H1 (cell line): ENCODE data around the gene ADAM22. TPM values are rescaled to one million over a fixed set of nuclear protein-coding genes. Genes with fewer than 3 reads are reported as not detected.

Source experiments
- CTCF ChIA-PET: fragments of 300-600 bp; sonication (Branson Sonifier 250); formaldehyde crosslinking; loops from one replicate; lab custom pipeline; 2021; ENCODE audit not compliant: partially characterized antibody; lab: Charles Lee
- POLR2A ChIA-PET: fragments of 300-600 bp; sonication (Branson Sonifier 250); formaldehyde crosslinking; loops from one replicate; lab custom pipeline; 2021; ENCODE audit warnings: inconsistent platforms; ENCODE audit not compliant: partially characterized antibody; lab: Charles Lee
- DNase-seq, 2 experiments: peaks; one replicate each; pipeline versions ENCODE4 v3.0.0 to v3.0.0-alpha.2; 2010 to 2022; ENCODE audit warnings: low spot score in 2 of 2, low read depth in 1 of 2, mixed read lengths in 1 of 2
- FAIRE-seq: peaks from 2 replicates; lab custom pipeline; 2011; peaks lifted over from hg19 to GRCh38; lab: Jason Lieb, UNC
- H2AFZ ChIP-seq: 2 replicates; pipeline ENCODE4 v1.8.1; 2012; ENCODE audit warnings: low read length, inconsistent platforms
- H2AK5ac ChIP-seq: 2 replicates; pipeline ENCODE4 v1.6.1; 2013; ENCODE audit warnings: low read depth, low read length
- H2BK120ac ChIP-seq: replicated peaks from 2 replicates; pipeline ENCODE3; 2013; ENCODE audit warnings: low read depth, low read length, inconsistent platforms
- H2BK12ac ChIP-seq: 2 replicates; pipeline ENCODE4 v1.6.1; 2013; ENCODE audit warnings: low read depth, low read length
- H2BK15ac ChIP-seq: 2 replicates; pipeline ENCODE4 v1.6.1; 2013; ENCODE audit warnings: low read length
- H2BK20ac ChIP-seq: 2 replicates; pipeline ENCODE4 v1.6.1; 2013; ENCODE audit warnings: low read length
- H2BK5ac ChIP-seq: 2 replicates; pipeline ENCODE4 v1.6.1; 2013; ENCODE audit warnings: low read depth, low read length
- H3K14ac ChIP-seq: 2 replicates; pipeline ENCODE4 v1.6.1; 2013; ENCODE audit warnings: inconsistent platforms; ENCODE audit not compliant: insufficient read length
- H3K18ac ChIP-seq: 2 replicates; pipeline ENCODE4 v1.6.1; 2013; ENCODE audit warnings: low read length; ENCODE audit errors: extremely low read depth
- H3K23ac ChIP-seq: 2 replicates; pipeline ENCODE4 v1.6.1; 2013; ENCODE audit warnings: inconsistent platforms; ENCODE audit not compliant: insufficient read length
- H3K23me2 ChIP-seq: 2 replicates; pipeline ENCODE4 v1.6.1; 2013; ENCODE audit warnings: low read depth, low read length
- H3K27ac ChIP-seq: 2 replicates; pipeline ENCODE4 v1.6.1; 2011; ENCODE audit warnings: low read depth, low read length, inconsistent platforms
- H3K27me3 ChIP-seq, 4 experiments: replicated peaks in 1 of 4; 1 replicate in 1 of 4; 2 replicates in 3 of 4; pipeline versions ENCODE4 v1.6.1 to v1.8.1; 2011 to 2013; ENCODE audit warnings: low read length in 3 of 4, mild to moderate bottlenecking in 3 of 4, inconsistent platforms in 2 of 4, mixed read lengths in 2 of 4, moderate library complexity in 1 of 4; ENCODE audit not compliant: control insufficient read depth in 3 of 4, insufficient read depth in 3 of 4; ENCODE audit errors: extremely low read depth in 1 of 4
- H3K36me3 ChIP-seq, 4 experiments: 2 replicates each; pipeline versions ENCODE4 v1.6.1 to v1.8.1; 2011 to 2013; ENCODE audit warnings: mild to moderate bottlenecking in 4 of 4, low read length in 3 of 4, moderate library complexity in 2 of 4, control low read depth in 1 of 4, inconsistent platforms in 1 of 4; ENCODE audit not compliant: insufficient read depth in 4 of 4, control insufficient read depth in 2 of 4
- H3K4ac ChIP-seq: replicated peaks from 2 replicates; pipeline ENCODE3; 2013; ENCODE audit warnings: low read length, low read depth, mixed read lengths, inconsistent platforms; ENCODE audit not compliant: insufficient read length
- H3K4me1 ChIP-seq, 4 experiments: replicated peaks in 1 of 4; 1 replicate in 1 of 4; 2 replicates in 3 of 4; pipeline versions ENCODE4 v1.6.1 to v1.8.1; 2011 to 2013; ENCODE audit warnings: low read length in 3 of 4, inconsistent platforms in 2 of 4, mixed read lengths in 1 of 4; ENCODE audit not compliant: insufficient read depth in 4 of 4, control insufficient read depth in 3 of 4
- H3K4me2 ChIP-seq, 2 experiments: 2 replicates each; pipeline versions ENCODE4 v1.6.1 to v1.8.1; 2011 to 2013; ENCODE audit warnings: low read depth in 2 of 2, low read length in 2 of 2, control low read depth in 1 of 2, inconsistent platforms in 1 of 2, mild to moderate bottlenecking in 1 of 2; ENCODE audit not compliant: insufficient read depth in 1 of 2
- H3K4me3 ChIP-seq, 4 experiments: fragments of 200-600, 300-600 bp in 1 of 4; sonication (generic), shearing (Covaris generic), sonication (Bioruptor Twin) in 1 of 4; 2 replicates each; pipeline versions ENCODE4 v1.5.1 to v1.8.1; 2011 to 2016; ENCODE audit warnings: low read length in 4 of 4, low read depth in 3 of 4, control low read depth in 2 of 4, inconsistent platforms in 2 of 4, mild to moderate bottlenecking in 2 of 4, mixed read lengths in 1 of 4, moderate library complexity in 1 of 4; ENCODE audit not compliant: insufficient read depth in 2 of 4; ENCODE audit errors: extremely low read depth in 1 of 4
- H3K56ac ChIP-seq: replicated peaks from 2 replicates; pipeline ENCODE3; 2013; ENCODE audit warnings: low read depth, mild to moderate bottlenecking, mixed read lengths, low read length, inconsistent platforms; ENCODE audit not compliant: insufficient read length
- H3K79me1 ChIP-seq: 2 replicates; pipeline ENCODE4 v1.6.1; 2013; ENCODE audit warnings: low read depth, low read length, control low read depth
- H3K79me2 ChIP-seq, 2 experiments: 2 replicates each; pipeline versions ENCODE4 v1.6.1 to v1.8.1; 2012 to 2013; ENCODE audit warnings: low read length in 2 of 2, mild to moderate bottlenecking in 2 of 2, inconsistent platforms in 1 of 2; ENCODE audit not compliant: insufficient read depth in 2 of 2, control insufficient read depth in 1 of 2
- H3K9ac ChIP-seq, 4 experiments: replicated peaks in 1 of 4; 1 replicate in 1 of 4; 2 replicates in 3 of 4; pipeline versions ENCODE4 v1.6.1 to v1.8.1; 2011 to 2013; ENCODE audit warnings: low read depth in 3 of 4, low read length in 3 of 4, control low read depth in 2 of 4, mild to moderate bottlenecking in 2 of 4, moderate library complexity in 2 of 4, inconsistent platforms in 1 of 4; ENCODE audit errors: extremely low read depth in 1 of 4
- H3K9me3 ChIP-seq, 2 experiments: 2 replicates each; pipeline versions ENCODE4 v1.6.1 to v1.8.1; 2012 to 2013; ENCODE audit warnings: mild to moderate bottlenecking in 2 of 2, moderate library complexity in 2 of 2, control low read depth in 1 of 2, inconsistent platforms in 1 of 2, low read depth in 1 of 2, low read length in 1 of 2, mixed read lengths in 1 of 2; ENCODE audit not compliant: insufficient read depth in 2 of 2
- H4K20me1 ChIP-seq, 2 experiments: replicated peaks in 1 of 2; 2 replicates each; pipeline versions ENCODE3 to v1.8.1; 2011 to 2013; ENCODE audit warnings: inconsistent platforms in 2 of 2, low read length in 2 of 2, mild to moderate bottlenecking in 1 of 2; ENCODE audit not compliant: insufficient read depth in 2 of 2, control insufficient read depth in 1 of 2
- H4K5ac ChIP-seq: 2 replicates; pipeline ENCODE4 v1.6.1; 2013; ENCODE audit warnings: low read length, low read depth, mixed read lengths, inconsistent platforms; ENCODE audit not compliant: insufficient read length
- H4K8ac ChIP-seq: 2 replicates; pipeline ENCODE4 v1.8.0; 2013; ENCODE audit warnings: mild to moderate bottlenecking, moderate library complexity, low read length, inconsistent platforms; ENCODE audit not compliant: insufficient read depth; ENCODE audit errors: extremely low read depth
- H4K91ac ChIP-seq: replicated peaks from 2 replicates; pipeline ENCODE3; 2013; ENCODE audit warnings: low read length, mixed read lengths, inconsistent platforms; ENCODE audit not compliant: insufficient read length
- ATF2 ChIP-seq: IDR thresholded peaks from 2 replicates; pipeline ENCODE4 v1.6.1; 2012; ENCODE audit warnings: low read length, inconsistent platforms
- ATF3 ChIP-seq: IDR thresholded peaks from 2 replicates; pipeline ENCODE4 v1.6.1; 2011; ENCODE audit warnings: low read depth, mild to moderate bottlenecking, low read length; ENCODE audit not compliant: insufficient read depth
- E2F6 ChIP-seq: IDR thresholded peaks from 2 replicates; pipeline ENCODE4 v1.6.1; 2012; ENCODE audit warnings: inconsistent platforms
- SP2 ChIP-seq: IDR thresholded peaks from 2 replicates; pipeline ENCODE4 v1.6.1; 2012; ENCODE audit warnings: mild to moderate bottlenecking, low read length, inconsistent platforms
- TAF1 ChIP-seq: IDR thresholded peaks from 2 replicates; pipeline ENCODE4 v1.6.1; 2011; ENCODE audit warnings: mild to moderate bottlenecking, low read depth, low read length
- WGBS, 2 experiments: shearing (Covaris generic) in 1 of 2; methylation state at CpG; one replicate each; pipeline versions ENCODE4 v1.1.6 to v1.1.7; 2013 to 2015; ENCODE audit warnings: low lambda C conversion rate in 2 of 2, mixed read lengths in 2 of 2, inconsistent platforms in 1 of 2, low coverage in 1 of 2, missing lambda C conversion rate in 1 of 2; ENCODE audit not compliant: insufficient replicate concordance in 2 of 2, insufficient coverage in 1 of 2, insufficient read length in 1 of 2; ENCODE audit errors: extremely low coverage in 1 of 2, missing lambda C conversion rate in 1 of 2; 5-methylcytosine and 5-hydroxymethylcytosine counted together
- polyA plus RNA-seq, 7 experiments: library from polyadenylated mRNA; depleted of rRNA in 3 of 7; stranded (reverse) in 5 of 7; unstranded in 2 of 7; fragments of >200 nt in 5 of 7; fragments of 200-250 nt in 2 of 7; gene quantifications; 1 replicate in 5 of 7; 2 replicates in 1 of 7; 4 replicates in 1 of 7; pipeline versions ENCODE4 v1.2.1 to v1.2.3, GENCODE V29; 2011 to 2013; ENCODE audit warnings: missing spikeins in 2 of 7, mixed read lengths in 2 of 7
- total RNA-seq: library from RNA; stranded (reverse); fragmentation: NEBNext Ultra II Directional; extraction: Animal tissue kit (Norgen Biotek cat#: 25700); gene quantifications from 2 replicates; pipeline ENCODE4 v1.2.1, GENCODE V29; 2021

ADAM22 gene
- total and polyA plus RNA-seq, 2 of the 8 experiments (the other 6 are each of a cell fraction or from before 2014, with no cell fraction given): 4.6 to 21.4 TPM

- H4K5ac ChIP-seq: no peak overlapping the region
- WGBS, 2 experiments: 90% methylated on average over 1 of the region's 1 CpG; no CpG with 5 or more reads in 1 of the 2 experiments
- CTCF ChIA-PET: interaction anchor here (1.6 to 1.7 kb wide), 2 partner anchors 138 to 146 kb away, joined by 3 to 4 read pairs; no protein-coding TSS in a partner anchor
Measured at GRCh38 chr7:88072715-88073055, 138.6 kb downstream of the ADAM22 start.

More at GRCh38 chr7:88072715-88073055, 138.6 kb downstream of the ADAM22 start:
- Histone ChIP-seq H2BK120ac (no peak overlapping the region), H3K23ac (no peak overlapping the region), H3K4me3 (no peak overlapping the region), H2BK15ac (no peak overlapping the region), H2BK5ac (no peak overlapping the region), H3K9me3 (peaks cover 5 to 9% of the 10 kb centered on the region in 2 experiments), H3K27me3 (no peaks in the 10 kb centered on the region), H3K23me2 (no peaks in the 10 kb centered on the region; the same call in 1 of the 2 replicates), H3K79me1 (no peaks in the 10 kb centered on the region), H3K18ac (no peak overlapping the region), H3K27ac (no peak overlapping the region), H3K4me1 (peaks cover 0 to 3% (median 0%) of the 10 kb centered on the region in 4 experiments; a peak in 2 of 7 replicates), H3K14ac (no peak overlapping the region), H3K36me3 (peaks cover 0 to 6% (median 1%) of the 10 kb centered on the region in 4 experiments; a peak in 2 of 8 replicates), H2AFZ (no peak overlapping the region), H4K91ac (no peak overlapping the region), H2AK5ac (no peak overlapping the region), H2BK12ac (no peak overlapping the region), H3K4me2 (no peak overlapping the region), H2BK20ac (no peak overlapping the region), H4K8ac (no peak overlapping the region), H3K4ac (peak overlapping the region; percentile 51), H3K79me2 (no peaks in the 10 kb centered on the region), H3K56ac (no peak overlapping the region), H4K20me1 (no peaks in the 10 kb centered on the region), H3K9ac (no peak overlapping the region)
- POLR2A ChIA-PET: no interaction called here
- TF ChIP-seq SP2 (no peak), TAF1 (no peak), E2F6 (no peak), ATF2 (no peak), ATF3 (no peak)
- no peak for DNase-seq
- FAIRE-seq: no peak
